ENCODE data around the gene RAB3GAP2.
"Not testable (repeated sequence)": the region's sequence is repeated elsewhere in the genome, so short reads cannot be mapped to it uniquely, and the experiment has no call there.

Gene RAB3GAP2

DNA sequence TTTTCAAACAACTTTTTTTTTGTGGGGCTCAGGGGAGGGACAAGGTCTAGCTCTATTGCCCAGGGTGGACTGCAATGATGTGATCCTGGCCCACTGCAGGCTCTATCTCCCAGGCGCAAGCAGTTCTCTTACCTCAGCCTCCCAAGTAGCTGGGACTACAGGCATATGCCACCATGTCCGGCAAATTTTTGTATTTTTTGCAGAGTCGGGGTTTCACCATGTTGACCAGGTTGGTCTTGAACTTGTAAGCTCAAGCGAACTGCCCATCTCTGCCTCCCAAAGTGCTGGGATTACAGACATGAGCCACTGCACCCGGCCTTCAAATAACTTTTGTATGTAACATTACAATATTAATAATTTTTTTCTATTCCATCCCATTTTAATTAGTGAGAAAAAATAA, 33.0 kb downstream of the RAB3GAP2 start:
- no peak for DNase-seq

- DNase-seq, result not testable (repeated sequence)
These were observed 36.0 kb downstream of the RAB3GAP2 start for GRCh38 chr1:220236278-220236677.

DNA sequence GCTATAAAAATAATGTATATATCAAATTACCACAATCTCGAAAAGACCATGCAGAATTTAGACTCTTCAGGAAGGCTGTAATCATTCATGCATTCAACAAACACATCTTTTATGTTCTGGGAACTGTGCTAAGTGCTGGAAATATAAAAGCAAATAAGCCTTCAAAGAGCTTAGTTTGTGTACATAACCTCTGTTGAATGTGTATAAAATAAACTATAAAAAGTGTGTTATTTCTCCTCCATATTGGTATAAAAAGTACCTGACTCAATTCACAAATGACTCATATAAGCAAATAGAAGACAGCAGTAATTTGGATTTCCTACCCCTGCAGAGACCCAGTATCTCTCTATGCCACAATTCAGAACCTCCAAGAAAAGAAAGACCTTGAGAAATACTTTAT, 36.8 kb downstream of the RAB3GAP2 start:
- no peak for DNase-seq

DNA sequence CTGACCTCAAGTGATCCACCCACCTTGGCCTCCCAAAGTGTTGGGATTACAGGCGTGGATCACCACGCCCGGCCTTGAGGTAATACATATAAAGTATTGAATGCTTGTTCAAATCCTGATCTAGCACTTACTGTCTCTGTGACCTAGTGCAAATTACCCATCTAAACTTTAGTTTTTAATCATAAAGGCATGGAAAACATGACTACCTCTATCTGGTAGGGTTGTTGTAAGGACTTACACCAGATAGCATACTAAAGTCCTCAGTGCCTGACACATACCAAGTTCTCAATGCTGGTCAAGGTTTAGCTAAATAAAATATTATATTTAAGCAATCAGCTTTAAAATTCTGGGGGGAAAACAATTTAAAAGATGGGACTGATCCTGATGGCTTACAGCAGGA, 38.3 kb downstream of the RAB3GAP2 start:
- no peak for DNase-seq

- no peak for DNase-seq
These were observed 42.5 kb downstream of the RAB3GAP2 start for GRCh38 chr1:220229771-220230170.

- no peak for DNase-seq
These were observed 44.9 kb downstream of the RAB3GAP2 start for GRCh38 chr1:220227393-220227792.

DNA sequence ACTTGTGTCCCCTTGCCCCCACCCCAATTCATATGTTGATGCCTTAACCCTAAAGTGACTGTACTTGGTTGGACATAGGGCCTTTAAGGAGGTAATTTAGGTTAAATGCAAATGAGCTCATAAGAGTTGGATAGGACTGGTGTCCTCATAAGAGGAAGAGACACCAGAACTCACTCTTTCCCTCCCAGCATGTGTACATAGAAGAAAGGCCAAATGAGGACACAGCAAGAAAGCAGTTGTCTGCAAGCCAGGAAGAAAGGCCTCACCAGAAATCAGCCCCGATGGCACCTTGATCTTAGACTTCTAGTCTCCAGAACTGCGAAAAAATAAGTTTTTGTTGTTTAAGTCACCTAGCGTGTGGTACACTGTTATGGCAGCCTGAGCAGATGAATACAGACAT, 45.5 kb downstream of the RAB3GAP2 start:
- DNase-seq, result no peak

DNA sequence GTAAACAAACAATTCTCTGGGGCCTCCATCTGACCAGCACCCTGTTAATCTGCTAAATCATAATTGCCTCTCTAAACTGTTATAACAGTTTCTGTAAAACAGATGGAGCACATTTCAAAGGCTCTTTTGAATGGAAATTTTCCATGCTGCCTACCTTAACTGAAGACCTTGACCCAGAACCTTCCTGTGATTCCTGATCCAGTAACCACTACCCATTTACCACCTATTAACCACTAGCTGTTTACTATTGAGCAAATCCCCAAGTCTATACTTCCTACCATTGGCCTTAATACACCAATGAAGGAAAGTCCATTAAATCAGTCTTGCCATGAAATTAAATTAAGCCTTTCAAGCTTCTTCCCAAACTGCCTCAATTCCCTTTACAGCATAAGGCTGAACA, 46.3 kb downstream of the RAB3GAP2 start:
- DNase-seq, result no peak

DNA sequence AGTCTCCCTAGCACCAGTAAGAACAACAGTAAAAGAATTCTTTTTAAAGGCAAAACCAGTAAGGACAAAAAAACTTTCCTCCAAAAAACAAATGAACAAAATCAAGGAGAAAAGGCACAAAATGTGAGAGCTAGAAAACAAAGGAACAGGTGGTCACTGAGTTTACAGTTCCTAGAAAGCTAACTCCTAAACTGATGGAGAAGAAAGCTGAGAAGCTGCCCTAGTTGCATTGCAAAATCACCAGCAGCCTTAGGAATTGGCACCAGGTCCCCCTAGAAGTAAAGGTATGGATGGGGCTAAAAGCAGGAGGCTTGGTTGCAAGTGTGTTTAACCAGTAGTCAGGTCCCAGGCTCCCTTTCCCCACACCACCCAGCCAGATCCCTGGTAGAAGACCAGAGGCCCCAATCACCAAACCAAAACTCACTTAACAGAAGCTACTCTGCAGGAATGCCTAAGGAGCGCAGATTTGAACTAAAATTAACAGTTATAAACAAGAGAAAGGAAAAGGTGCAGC, 47.6 kb downstream of the RAB3GAP2 start:
- DNase-seq, result no peak

- no peak for DNase-seq
These were observed 48.2 kb downstream of the RAB3GAP2 start for GRCh38 chr1:220224033-220224432.

DNA sequence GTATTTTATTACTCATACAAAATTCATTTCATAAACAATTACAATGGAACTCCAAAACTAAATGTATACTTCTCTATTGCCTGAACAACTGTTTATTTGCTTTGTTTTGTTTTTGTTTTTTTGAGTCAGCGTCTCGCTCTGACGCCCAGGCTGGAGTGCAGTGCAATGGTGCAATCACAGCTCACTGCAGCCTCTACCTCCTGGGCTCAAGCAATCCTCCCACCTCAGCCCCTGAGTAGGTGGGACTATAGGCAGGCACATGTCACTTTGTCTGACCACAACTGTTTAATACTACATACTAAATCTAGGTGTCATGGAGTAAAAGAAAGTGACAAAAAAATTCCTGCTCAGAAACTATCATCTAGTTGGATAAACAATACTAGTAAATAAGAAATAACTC, 49.3 kb downstream of the RAB3GAP2 start:
- DNase-seq, result no peak

- DNase-seq, result no peak
These were observed 50.6 kb downstream of the RAB3GAP2 start for GRCh38 chr1:220221670-220222069.

GRCh38 chr1:220221269-220221668, 51.0 kb downstream of the RAB3GAP2 start:
- DNase-seq, result no peak

- not testable (repeated sequence) for DNase-seq
These were observed 51.6 kb downstream of the RAB3GAP2 start for GRCh38 chr1:220220699-220221040.

- DNase-seq, result no peak
These were observed 52.2 kb downstream of the RAB3GAP2 start for GRCh38 chr1:220219865-220220698.

- DNase-seq, result no peak
These were observed 53.2 kb downstream of the RAB3GAP2 start for GRCh38 chr1:220219136-220219442.

GRCh38 chr1:220218397-220219135, 53.7 kb downstream of the RAB3GAP2 start:
- peak; percentile 41 for DNase-seq

DNA sequence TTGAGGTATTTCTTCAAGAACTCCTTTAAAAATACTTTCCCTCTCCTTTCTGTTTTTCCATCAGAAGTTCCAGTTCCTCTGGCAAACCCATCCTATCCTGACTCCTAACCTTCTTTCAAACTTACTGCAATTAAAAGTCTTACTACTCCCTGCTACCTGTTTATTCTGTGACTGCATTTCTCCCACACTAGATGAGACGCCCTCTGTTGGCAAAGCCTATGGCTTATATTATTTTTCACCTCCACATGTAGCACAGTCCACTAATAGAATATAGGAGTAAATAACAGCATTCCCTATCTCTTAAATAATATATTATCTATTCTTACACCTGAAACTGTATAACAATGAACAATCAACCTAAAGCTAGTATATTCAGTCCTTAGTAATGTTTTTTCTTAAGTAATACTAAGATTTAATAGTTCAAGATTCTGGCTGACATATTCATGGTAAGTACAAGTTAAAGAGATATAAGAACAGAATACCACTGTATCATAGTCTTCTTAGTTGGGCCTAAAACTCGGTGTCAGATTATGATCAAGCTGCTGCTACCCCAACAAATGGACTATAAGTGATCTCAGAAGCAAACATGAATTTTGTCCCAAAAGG, 54.8 kb downstream of the RAB3GAP2 start:
- no peak for DNase-seq

GRCh38 chr1:220213382-220213983, 58.8 kb downstream of the RAB3GAP2 start:
- DNase-seq, result no peak

GRCh38 chr1:220207411-220207810, 64.8 kb downstream of the RAB3GAP2 start:
- DNase-seq, result no peak

- not testable (repeated sequence) for DNase-seq
These were observed 67.5 kb downstream of the RAB3GAP2 start for GRCh38 chr1:220204758-220205157.

GRCh38 chr1:220203816-220204215, 68.4 kb downstream of the RAB3GAP2 start:
- no peak for DNase-seq

DNA sequence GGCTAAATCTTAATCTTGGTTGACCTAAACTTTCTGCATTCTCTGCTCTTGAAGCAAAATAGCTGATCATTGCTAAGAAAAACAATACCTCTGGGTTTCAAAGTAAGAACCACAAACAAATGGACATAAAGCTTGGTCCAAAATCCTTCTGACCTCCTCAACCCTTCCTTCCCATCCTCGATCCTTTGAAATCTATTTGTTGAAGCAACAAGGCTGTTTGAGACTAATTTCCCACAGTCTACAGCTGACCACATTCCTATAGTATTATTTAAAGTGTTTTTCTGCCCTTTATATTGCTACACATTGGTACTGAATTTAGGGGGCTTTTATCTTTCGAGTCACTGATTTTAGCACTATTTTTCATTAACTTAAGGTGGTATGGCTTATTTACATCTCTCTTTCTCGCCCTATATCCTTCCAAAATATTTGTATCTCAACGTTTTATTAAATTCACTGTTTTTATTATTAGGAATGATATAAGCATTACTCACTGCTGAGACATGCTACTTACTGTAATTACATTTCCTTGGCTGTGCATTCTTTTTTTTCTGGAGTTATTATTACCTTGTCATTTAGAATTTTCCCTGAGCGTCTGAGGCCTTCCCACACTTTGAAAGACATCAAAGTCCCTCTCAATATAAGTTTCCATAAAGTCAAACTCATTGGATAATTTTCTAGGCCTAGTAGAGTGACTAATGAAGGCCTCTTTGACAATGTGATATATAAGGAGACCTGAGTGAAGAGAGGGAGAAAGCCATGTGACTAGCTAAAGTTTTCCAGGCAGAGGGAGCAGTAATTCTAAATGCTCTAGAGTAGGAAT, 73.9 kb downstream of the RAB3GAP2 start:
- DNase-seq, result no peak

All from stimulated activated CD8-positive, alpha-beta memory T cell treated with anti-CD3 and anti-CD28 coated beads, Interleukin-4, amount 100 ng/mL, for 48 hours (primary cell).